Measurements from ENCODE around the gene C2CD5. TPM values are rescaled to one million over a fixed set of nuclear protein-coding genes. Genes with fewer than 3 reads are reported as not detected.

Gene C2CD5
- total RNA-seq, 1 donor from 2014 or later, result 38.0 TPM

GRCh38 chr12:22477166-22477893 lies 67.0 kb downstream of the C2CD5 start:
- Histone ChIP-seq H3K4me1 (no peaks in the 10 kb centered on the region), H3K27me3 (no peaks in the 10 kb centered on the region), H3K36me3 (peaks cover 19% of the 10 kb centered on the region), H3K4me3 (no peak overlapping the region), H3K9me3 (no peaks in the 10 kb centered on the region), H3K27ac (no peak overlapping the region)
- no peak for TF ChIP-seq CTCF (IDR thresholded peaks at IDR 0.05)
- no peak for DNase-seq
- intact Hi-C loops (cut with DNase I), result no loop called here
- no peak for ATAC-seq

- Histone ChIP-seq H3K9me3 (no peaks in the 10 kb centered on the region), H3K27ac (no peak overlapping the region), H3K4me1 (no peaks in the 10 kb centered on the region), H3K36me3 (peaks cover 22% of the 10 kb centered on the region), H3K27me3 (no peaks in the 10 kb centered on the region), H3K4me3 (no peak overlapping the region)
- no peak for TF ChIP-seq CTCF (IDR thresholded peaks at IDR 0.05)
- intact Hi-C loops (cut with DNase I), result no loop called here
- no peak for DNase-seq
- no peak for ATAC-seq
Observed at GRCh38 chr12:22476133-22476532, 68.2 kb downstream of the C2CD5 start.

- Histone ChIP-seq H3K27ac (no peak overlapping the region), H3K4me1 (no peaks in the 10 kb centered on the region), H3K36me3 (peaks cover 32% of the 10 kb centered on the region), H3K27me3 (no peaks in the 10 kb centered on the region), H3K9me3 (no peaks in the 10 kb centered on the region), H3K4me3 (no peak overlapping the region)
- ATAC-seq (no peak), DNase-seq (no peak)
- no peak for TF ChIP-seq CTCF (IDR thresholded peaks at IDR 0.05)
- intact Hi-C loops (cut with DNase I), result no loop called here
Observed at GRCh38 chr12:22474970-22475720, 69.2 kb downstream of the C2CD5 start.

- no peak for DNase-seq
- Histone ChIP-seq H3K27ac (no peak overlapping the region), H3K36me3 (peaks cover 52% of the 10 kb centered on the region), H3K4me1 (no peaks in the 10 kb centered on the region), H3K27me3 (no peaks in the 10 kb centered on the region), H3K4me3 (no peak overlapping the region), H3K9me3 (no peaks in the 10 kb centered on the region)
- no peak for ATAC-seq
- intact Hi-C loops (cut with DNase I), result no loop called here
- TF ChIP-seq CTCF (IDR thresholded peaks at IDR 0.05), result no peak
Observed at GRCh38 chr12:22473212-22473611, 71.1 kb downstream of the C2CD5 start.

GRCh38 chr12:22467190-22467589 lies 77.2 kb downstream of the C2CD5 start:
- Histone ChIP-seq H3K4me1 (no peaks in the 10 kb centered on the region), H3K36me3 (peaks cover 57% of the 10 kb centered on the region), H3K9me3 (no peaks in the 10 kb centered on the region), H3K27me3 (no peaks in the 10 kb centered on the region), H3K27ac (no peak overlapping the region), H3K4me3 (no peak overlapping the region)
- TF ChIP-seq CTCF (IDR thresholded peaks at IDR 0.05), result no peak
- intact Hi-C loops (cut with DNase I), result no loop called here
- no peak for ATAC-seq
- no peak for DNase-seq

Measured in upper lobe of right lung (tissue), 1 donor.